T-helper 1 cell treated with Interleukin-12 subunit alpha and Interleukin-12 subunit beta and Interleukin-4 antibody, amounts not matched to agents 30 μg/mL and 1 μg/mL, for 36 hours (primary cell): ENCODE results near the gene PYGB.

Experiments
- H3K27ac Mint-ChIP-seq: one replicate; pipeline ENCODE4 v1.8.0; 2021; ENCODE audit warnings: mild to moderate bottlenecking, mixed read lengths
- H3K27me3 Mint-ChIP-seq: one replicate; pipeline ENCODE4 v1.8.0; 2021; ENCODE audit warnings: low read depth, mixed read lengths
- H3K36me3 Mint-ChIP-seq: one replicate; pipeline ENCODE4 v1.8.0; 2021; ENCODE audit warnings: low read depth, mixed read lengths
- H3K4me1 Mint-ChIP-seq: one replicate; pipeline ENCODE4 v1.8.0; 2021; ENCODE audit warnings: low read depth, mixed read lengths
- H3K4me3 Mint-ChIP-seq: one replicate; pipeline ENCODE4 v1.8.0; 2021; ENCODE audit warnings: mild to moderate bottlenecking, moderate library complexity, mixed read lengths
- H3K9me3 Mint-ChIP-seq: one replicate; pipeline ENCODE4 v1.8.0; 2021; ENCODE audit warnings: mixed read lengths

Gene PYGB

DNA sequence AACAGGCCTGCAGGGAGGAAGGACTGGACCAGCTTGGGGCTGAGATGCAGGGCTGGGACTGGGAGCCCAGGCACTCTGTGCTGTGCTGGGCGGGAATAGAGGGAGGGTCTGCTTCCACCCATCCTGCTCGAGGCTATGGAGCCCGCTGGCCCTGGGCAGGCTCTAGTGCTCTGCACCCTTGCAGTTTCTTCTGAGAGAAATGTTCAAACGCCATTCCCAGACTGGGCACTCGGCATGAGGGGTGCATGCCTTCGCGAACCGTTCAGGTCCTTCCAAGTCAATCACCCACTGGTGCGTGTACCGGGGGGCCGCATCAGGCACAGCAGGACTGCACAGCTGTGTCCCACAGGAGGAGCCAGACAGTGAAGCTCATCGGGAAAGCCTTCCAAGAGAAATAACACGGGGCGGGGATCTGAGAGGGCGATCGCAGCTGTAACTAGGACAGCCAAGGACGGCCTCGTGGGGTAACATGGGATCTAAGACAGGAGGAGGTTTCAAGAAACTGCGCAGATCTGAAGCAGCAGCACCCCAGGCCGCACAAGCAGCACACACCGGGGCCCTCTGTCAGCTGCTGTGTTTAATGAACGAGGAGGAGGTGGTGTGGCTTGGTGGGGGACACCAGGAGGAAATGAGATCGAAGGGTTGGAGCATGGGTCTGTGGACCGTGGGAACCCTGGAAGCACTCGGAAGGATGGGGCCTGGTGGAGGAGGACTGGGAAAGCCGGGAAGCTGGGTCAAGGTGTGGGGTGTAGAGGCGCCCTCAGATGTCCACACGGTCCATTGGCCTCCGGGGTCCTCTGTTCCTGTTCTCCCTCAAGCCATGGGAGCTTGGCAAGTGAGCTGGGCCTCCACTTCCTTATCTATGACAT, 26.1 kb upstream of the PYGB start:
- Mint-ChIP-seq H3K27me3 (no peaks in the 10 kb centered on the region), H3K4me3 (no peak overlapping the region), H3K27ac (no peak overlapping the region), H3K36me3 (no peaks in the 10 kb centered on the region), H3K9me3 (no peaks in the 10 kb centered on the region), H3K4me1 (no peaks in the 10 kb centered on the region)

DNA sequence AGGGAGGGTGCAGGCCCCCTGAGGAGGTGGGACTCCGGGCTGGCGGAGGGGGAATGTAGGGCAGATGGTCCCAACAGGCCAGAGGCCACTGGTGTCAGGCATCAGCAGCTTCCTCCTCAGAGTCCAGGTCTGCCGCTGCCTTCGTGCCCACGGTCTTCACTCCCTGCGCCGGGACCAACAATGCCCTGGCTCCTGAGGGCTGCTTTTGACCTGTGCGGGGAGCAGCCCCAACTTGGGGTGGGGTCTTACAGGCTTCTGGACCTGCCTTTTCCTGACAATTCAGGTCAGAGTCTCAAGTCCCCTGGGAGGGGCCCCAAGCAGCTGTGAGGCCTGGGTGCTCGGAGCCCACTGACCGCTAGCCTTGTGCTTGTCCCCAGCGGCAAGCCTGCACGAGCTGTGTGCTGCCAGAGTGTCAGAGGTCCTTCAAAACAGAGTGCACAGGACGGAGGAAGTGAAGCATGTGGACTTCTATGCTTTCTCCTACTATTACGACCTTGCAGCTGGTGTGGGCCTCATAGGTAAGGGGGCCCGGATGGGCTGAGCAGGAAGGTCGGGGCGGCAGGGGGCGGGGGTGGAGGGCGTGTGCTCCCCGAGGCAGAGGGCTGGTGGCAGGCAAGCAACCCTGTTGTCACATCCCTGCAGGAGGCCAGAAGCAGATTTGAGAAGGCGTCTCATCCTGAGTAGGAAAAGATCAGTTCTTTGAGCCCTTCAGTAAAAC, 25.3 kb upstream of the PYGB start:
- H3K27ac Mint-ChIP-seq = no peak overlapping the region

DNA sequence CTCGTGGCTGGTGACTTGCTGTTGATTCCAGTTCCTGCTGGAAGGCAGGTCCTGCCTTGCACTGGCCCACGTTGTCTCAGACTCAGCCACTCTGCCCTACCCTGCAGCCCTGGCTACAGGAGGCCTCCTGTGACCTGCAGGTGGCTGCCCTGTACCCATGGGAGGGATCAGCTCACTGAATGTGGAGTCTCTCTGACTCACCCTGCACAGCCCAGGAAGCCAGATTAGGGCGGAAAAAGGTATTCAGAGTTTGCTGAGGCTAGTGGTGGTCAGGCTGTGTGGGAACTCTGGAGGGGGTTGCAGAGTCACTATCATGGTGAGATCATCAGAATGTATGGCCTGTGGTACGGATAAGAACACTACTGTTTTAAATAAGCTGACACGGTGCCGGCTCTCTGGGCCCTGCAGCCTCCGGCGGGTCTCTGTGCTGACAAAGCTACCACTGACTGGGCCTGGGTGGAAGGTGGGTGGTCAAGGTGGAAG, 24.7 kb upstream of the PYGB start:
- Mint-ChIP-seq H3K27me3 (no peaks in the 10 kb centered on the region), H3K27ac (no peak overlapping the region), H3K36me3 (no peaks in the 10 kb centered on the region), H3K9me3 (no peaks in the 10 kb centered on the region), H3K4me3 (no peak overlapping the region), H3K4me1 (no peaks in the 10 kb centered on the region)

More for the DNA sequence above, 25.3 kb upstream of the PYGB start:
- no peaks in the 10 kb centered on the region for H3K9me3 Mint-ChIP-seq
- no peaks in the 10 kb centered on the region for H3K36me3 Mint-ChIP-seq
- H3K4me1 Mint-ChIP-seq = no peaks in the 10 kb centered on the region
- no peaks in the 10 kb centered on the region for H3K27me3 Mint-ChIP-seq
- no peak overlapping the region for H3K4me3 Mint-ChIP-seq

DNA sequence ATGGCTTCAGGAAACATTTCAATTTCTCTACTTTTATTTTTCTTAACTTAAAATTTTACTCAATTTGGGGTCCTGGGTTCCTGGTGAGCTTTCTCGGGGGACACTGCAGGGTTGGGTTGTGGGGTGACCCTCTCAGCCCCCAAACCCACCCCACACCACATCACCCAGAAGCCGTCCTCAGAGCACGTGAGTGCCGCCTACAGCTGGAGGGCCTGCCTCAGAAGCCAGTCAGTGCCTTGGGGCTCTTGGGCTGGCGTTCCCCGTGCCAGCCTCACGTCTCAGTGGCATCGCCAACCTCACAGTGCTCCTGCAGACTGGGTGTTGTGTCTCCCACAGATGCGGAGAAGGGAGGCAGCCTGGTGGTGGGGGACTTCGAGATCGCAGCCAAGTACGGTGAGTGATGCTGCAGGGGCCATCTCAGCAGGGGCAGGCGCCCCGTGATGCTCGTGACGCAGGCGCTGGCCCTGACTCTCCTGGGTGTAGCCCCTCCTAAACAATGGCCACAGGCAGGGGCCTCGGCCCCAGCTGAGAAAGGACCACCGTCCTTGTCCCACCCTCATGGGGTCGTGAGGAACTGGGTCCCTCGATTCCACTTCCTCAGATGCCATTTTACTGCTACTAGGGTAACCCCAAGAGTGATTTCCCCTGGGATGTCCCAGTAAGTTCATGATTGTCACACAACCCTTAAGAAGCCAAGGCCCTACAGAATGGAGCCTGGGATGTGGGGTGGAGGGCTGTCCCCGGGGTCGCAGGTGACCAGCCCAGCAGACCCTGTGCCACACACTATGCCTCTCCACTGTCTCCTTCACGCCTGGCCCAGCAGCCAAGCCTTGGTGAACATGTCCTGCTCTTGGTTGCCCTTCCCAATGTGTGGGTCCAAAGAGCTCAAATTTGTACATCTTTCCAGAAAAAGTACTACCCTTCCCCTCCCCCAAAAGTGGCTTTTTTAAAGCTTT, 23.8 kb upstream of the PYGB start:
- Mint-ChIP-seq H3K9me3 (no peaks in the 10 kb centered on the region), H3K4me1 (no peaks in the 10 kb centered on the region), H3K36me3 (no peaks in the 10 kb centered on the region), H3K27ac (no peak overlapping the region), H3K4me3 (no peak overlapping the region), H3K27me3 (no peaks in the 10 kb centered on the region)

DNA sequence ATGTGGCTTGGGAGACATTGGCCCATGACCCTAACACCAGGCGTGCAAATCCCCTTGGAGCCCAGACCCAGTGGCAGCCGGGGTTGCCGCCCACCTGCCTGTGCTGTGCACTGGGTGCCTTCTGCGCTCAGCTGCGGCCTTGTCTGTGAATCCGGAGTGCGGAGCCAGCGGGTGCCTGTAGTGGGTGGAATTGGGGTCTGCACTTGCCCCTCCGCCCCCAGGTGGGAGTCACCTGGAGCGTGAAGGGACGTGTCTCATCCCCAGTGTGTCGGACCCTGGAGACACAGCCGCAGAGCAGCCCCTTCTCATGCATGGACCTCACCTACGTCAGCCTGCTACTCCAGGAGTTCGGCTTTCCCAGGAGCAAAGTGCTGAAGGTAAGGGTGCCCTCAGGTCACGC, 22.9 kb upstream of the PYGB start:
- Mint-ChIP-seq H3K27me3 (no peaks in the 10 kb centered on the region), H3K4me1 (no peaks in the 10 kb centered on the region), H3K4me3 (no peak overlapping the region), H3K27ac (no peak overlapping the region), H3K9me3 (no peaks in the 10 kb centered on the region), H3K36me3 (no peaks in the 10 kb centered on the region)

DNA sequence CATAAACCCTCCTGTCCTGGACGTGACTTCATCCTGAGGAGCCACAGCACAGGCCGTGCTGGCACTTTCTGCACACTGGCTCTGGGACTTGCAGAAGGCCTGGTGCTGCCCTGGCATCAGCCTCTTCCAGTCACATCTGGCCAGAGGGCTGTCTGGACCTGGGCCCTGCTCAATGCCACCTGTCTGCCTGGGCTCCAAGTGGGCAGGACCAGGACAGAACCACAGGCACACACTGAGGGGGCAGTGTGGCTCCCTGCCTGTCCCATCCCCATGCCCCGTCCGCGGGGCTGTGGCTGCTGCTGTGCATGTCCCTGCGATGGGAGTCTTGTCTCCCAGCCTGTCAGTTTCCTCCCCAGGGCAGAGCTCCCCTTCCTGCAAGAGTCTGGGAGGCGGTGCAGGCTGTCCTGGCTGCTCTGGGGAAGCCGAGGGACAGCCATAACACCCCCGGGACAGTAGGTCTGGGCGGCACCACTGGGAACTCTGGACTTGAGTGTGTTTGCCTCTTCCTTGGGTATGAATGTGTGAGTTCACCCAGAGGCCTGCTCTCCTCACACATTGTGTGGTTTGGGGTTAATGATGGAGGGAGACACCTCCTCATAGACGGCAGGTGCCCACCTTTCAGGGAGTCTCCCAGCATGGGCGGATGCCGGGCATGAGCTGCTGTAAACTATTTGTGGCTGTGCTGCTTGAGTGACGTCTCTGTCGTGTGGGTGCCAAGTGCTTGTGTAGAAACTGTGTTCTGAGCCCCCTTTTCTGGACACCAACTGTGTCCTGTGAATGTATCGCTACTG, 22.0 kb upstream of the PYGB start:
- H3K4me3 Mint-ChIP-seq = no peak overlapping the region
- no peak overlapping the region for H3K27ac Mint-ChIP-seq
- H3K4me1 Mint-ChIP-seq = no peaks in the 10 kb centered on the region
- H3K27me3 Mint-ChIP-seq = no peaks in the 10 kb centered on the region
- H3K36me3 Mint-ChIP-seq = no peaks in the 10 kb centered on the region
- no peaks in the 10 kb centered on the region for H3K9me3 Mint-ChIP-seq

DNA sequence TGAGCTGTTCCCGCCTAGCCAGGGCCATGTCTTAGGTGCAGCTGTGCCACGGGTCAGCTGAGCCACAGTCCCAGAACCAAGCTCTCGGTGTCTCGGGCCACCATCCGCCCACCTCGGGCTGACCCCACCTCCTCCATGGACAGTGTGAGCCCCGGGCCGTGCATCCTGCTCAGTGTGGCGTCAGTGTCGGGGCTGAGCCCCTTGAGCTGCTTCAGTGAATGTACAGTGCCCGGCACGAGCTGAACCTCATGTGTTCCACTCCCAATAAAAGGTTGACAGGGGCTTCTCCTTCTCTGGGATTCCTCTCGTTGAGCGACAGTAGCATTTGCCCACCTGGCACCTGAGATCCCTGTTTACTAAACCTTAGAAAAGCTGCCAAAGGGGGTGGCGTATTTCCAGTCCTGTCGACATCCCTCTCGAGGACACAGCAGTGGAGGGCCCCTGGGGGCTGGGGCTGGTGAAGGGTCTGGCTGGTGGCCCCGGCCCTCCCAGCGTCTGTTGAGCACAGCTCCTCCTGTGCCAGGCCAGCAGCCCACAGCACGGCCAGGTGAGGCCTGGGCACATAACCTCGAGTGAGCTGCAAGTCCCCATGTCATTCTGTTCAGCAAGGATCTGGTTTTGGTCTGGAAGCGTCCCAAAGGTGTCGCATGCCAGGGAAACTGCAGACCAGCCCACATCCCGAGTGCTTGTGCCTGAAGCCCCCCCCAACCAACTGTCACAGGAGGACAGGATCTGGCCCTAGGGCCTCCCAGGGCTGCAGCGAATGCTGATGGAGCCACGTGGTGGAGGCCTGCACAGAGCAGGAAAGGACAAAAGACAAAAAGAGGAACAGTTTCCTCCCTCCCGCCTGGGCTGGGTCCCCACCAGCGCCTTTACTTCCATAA, 21.2 kb upstream of the PYGB start:
- Mint-ChIP-seq H3K4me1 (no peaks in the 10 kb centered on the region), H3K27ac (no peak overlapping the region), H3K27me3 (no peaks in the 10 kb centered on the region), H3K9me3 (no peaks in the 10 kb centered on the region), H3K36me3 (no peaks in the 10 kb centered on the region), H3K4me3 (no peak overlapping the region)

DNA sequence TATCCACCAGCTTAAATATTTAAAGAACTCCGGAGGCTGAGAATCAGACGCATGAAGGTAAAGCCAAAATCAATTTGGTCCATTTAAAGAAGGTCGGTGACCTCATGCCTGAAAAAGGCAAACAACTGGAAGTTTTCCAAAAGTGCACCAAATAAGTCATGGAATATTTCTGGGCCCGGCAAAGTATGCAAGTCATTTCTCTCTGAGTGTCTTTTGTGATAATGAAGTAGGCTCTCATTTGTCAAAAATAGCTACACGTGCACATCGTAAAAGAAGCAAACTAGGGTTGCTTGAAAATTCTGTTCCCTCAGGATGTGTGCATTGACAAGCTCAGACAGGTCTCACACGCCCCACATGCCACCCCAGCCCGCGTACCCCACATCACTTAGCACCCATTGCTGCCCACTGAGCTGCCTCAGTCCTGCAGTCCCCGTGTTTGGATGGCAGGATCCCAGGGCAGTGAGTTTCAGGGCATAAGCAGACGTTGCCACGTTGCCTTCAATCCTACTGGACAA, 20.5 kb upstream of the PYGB start:
- Mint-ChIP-seq H3K27me3 (no peaks in the 10 kb centered on the region), H3K36me3 (no peaks in the 10 kb centered on the region), H3K4me1 (no peaks in the 10 kb centered on the region), H3K27ac (no peak overlapping the region), H3K9me3 (no peaks in the 10 kb centered on the region), H3K4me3 (no peak overlapping the region)

DNA sequence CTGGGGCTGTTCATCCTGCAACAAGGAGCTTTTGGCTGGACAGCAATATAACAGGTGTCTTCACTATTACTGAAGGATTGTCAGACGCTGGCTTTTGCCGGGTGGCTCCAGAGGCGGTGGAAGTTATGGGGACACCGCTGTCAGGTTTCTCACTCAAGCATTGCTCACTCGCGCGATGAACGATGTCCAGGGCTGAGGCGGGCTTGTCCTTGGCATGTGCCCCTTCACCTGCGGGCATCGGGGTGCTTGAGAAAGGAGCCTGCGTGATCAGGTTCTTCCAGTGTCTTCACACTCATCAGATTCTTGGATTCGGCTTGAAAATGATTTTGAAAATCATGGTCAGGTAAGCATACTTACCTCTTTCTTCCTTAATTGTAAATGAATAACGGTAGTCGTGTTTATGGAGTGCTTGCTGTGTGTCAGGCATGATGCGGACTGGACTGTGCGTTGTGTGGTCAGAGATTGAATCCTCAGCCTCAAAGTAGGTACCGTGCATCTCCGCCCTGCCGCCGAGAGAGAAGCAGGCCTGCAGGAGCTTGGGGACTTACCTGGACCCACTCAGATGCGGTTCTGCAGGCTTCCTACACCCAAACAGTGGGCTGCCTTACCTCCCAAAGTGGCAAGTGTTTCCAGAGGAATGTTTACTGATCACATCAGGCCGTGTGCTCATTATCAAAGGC, 18.3 kb upstream of the PYGB start:
- Mint-ChIP-seq H3K4me3 (no peak overlapping the region), H3K27me3 (no peaks in the 10 kb centered on the region), H3K4me1 (no peaks in the 10 kb centered on the region), H3K27ac (no peak overlapping the region), H3K9me3 (no peaks in the 10 kb centered on the region), H3K36me3 (no peaks in the 10 kb centered on the region)

DNA sequence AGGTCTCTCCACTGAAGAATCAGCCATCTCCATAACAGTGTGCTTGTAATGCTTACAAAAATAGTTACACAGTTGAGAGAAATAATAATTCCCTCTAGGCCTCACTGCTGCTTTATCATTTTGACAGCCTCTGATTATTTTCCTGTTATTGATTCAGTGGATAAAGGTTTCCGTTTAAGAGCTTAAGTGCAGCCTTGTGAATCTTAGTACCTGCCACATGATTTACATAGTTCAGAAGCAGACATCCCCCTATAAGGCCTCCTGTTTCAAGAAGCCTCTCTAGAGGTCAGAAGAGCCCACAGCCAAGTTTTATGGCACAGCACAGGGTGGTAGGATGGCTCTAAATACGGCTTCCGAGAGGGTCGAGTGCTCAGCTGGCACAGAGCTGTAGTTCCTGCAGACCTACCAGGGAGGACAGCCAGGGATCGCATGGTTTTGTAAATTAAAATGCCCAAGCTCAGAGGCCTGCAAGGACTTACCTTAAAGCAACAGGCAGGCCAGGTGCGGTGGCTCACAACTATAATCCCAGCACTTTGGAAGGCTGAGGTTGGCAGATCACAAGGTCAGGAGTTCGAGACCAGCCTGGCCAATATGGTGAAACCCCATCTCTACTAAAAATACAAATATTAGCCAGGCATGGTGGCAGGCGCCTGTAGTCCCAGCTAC, 17.6 kb upstream of the PYGB start:
- no peaks in the 10 kb centered on the region for H3K4me1 Mint-ChIP-seq
- H3K27me3 Mint-ChIP-seq = no peaks in the 10 kb centered on the region
- no peaks in the 10 kb centered on the region for H3K9me3 Mint-ChIP-seq

DNA sequence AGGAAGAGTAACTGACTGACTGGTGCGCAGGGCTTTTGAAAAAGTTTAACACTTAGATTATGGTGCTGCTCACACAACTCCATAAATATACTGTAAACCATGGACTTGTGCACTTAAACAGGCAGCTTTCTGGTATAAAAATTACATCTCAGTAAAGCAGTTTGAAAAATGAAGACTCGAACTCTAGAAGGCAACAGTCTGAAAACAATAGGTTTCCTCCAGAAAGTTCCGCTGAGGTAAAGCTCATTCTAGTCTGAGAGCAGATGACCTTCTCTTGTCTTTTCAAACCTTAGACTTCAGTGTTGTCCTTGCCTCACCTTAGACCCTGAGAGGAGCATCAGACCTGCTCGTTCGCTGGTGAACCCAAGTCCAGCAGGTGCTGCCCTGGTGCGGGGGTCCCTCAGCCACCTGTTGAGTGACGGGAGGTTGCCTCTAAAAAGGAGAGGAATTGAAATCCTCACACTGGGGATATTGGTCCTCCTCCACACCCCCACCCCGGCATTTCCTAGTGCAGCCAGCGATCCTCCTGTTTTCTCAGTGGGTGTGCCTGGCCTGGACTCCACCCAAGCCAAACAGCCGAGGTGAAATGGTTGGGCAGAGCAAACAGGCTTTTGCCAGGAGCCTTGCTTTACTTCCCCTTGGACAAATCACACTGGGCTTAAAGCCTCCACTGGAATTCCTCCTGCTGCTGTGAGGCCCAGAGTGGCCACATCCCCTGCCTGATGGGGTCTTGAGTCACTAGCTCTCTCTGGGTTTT, 14.7 kb upstream of the PYGB start:
- Mint-ChIP-seq H3K4me1 (peaks cover 10% of the 10 kb centered on the region), H3K9me3 (no peaks in the 10 kb centered on the region), H3K36me3 (no peaks in the 10 kb centered on the region), H3K4me3 (no peak overlapping the region), H3K27ac (no peak overlapping the region), H3K27me3 (no peaks in the 10 kb centered on the region)

More for the DNA sequence above, 17.6 kb upstream of the PYGB start:
- Mint-ChIP-seq H3K4me3 (no peak overlapping the region), H3K36me3 (no peaks in the 10 kb centered on the region), H3K27ac (no peak overlapping the region)
